HG02885 (cell line): ENCODE data around the gene PGAM2.

Source experiments
- ATAC-seq: cut with Tn5 transposase; IDR thresholded peaks from one replicate; pipeline ENCODE4 v1.9.1; 2021; ENCODE audit warnings: mild to moderate bottlenecking; ENCODE audit not compliant: unreplicated experiment, poor library complexity

The PGAM2 gene

DNA sequence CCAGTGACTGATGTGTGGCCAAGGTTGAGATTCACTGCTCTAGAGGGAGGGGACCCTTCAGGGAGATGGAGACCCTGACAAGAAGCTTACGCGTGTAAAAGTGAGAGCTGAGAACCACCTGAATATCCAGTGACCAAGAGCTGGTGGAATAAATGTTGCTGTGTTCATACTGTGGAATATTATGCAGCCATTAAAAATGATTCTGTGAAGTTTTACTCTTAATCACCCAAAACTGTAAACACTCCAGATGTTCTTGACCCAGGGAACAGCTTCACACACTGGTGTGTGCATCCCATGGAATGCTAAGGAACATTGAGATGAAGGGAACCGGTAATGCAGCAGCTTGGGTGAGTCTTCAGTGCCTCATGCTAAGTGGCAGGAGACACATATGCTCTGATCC lies 21.3 kb upstream of the PGAM2 start:
- no peak for ATAC-seq

DNA sequence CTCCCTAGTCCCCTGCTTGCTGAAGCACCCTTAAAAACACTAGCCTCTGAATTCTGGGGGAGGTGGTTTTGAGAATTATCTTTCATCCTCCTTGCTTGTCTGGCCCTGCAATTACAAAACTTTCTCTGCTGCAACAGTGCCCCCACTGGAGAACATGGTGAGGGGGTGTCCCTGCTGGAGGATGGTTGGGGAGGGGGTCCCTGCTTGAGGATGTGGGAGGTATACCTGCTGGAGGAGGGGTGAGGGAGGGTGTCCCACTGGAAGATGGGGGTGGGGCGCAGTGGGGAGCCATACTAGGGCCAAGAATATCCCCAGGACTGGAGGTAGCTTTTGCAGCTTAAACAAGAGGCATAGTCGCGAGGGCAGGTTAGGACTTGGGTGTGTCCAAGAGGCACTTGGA lies 20.2 kb upstream of the PGAM2 start:
- ATAC-seq = no peak

DNA sequence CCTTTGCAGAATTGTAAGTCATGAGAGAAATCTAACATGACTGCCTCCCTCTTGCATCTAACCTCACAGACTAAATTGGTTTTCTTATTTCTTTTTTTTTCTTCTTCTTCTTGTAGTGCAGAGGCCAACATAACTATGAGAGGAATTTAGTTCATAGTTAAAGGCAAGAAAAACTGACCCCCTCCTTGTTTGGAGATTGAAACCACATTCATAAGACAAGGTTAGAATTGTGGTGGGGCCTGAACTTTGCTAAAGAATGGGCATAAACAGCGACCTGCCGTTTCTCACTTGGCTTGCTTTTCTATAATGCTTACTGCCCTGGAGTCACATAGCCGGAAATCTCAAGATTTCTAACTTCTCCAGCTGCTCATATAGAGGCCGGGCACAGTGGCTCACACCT lies 19.3 kb upstream of the PGAM2 start:
- ATAC-seq = no peak

DNA sequence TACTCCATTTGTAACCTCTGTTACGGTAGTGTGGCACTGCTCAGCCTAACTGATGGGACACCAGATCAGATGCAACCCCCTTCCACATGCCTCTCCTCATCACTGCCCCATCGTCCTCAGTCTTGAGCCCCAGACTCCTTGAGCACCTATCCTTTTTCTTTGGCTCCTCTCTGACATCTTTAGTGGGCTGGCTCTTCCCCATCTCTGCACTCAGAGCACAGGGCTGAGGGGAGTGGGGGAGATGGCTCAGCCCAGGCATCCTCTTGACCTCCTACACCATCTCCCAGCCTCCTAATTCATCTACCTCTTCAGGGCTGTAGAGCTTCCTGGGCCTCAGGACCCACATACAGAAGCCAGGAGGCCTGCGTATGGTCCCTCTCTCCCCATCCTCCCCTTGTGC lies 18.4 kb upstream of the PGAM2 start:
- ATAC-seq = no peak

DNA sequence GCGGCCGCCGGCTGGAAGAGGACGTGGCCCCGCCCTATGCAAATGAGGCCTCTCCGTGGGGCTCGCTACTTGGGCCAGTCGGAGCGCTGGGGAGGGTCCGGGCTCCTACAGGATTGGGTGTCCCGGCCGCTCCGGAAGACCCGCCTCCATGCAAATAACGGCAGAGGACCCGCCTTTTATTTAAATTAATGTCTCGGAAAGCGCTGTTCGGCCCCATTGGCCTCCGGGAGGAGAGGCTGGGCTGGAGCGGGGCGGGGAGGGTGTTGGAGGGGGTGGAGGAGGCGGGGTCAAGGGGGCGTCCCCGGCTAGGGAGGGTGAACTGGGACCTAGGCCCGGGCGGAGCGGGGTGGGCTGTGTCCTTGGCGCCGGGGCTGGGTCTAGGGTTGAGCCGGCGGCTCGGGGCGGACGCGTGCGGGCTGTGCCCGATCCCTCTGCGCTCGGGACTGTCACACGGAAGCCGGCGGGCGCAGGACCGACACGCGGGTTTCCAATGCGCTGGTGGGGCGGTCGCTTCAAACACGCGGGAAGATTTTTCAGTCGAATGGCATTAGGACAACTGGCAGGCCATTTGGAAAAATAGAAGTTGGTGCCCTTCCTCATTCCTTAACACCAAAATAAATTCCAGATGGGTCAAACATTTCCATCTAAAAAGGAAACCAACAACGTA lies 17.3 kb upstream of the PGAM2 start:
- peak; percentile 93 for ATAC-seq

DNA sequence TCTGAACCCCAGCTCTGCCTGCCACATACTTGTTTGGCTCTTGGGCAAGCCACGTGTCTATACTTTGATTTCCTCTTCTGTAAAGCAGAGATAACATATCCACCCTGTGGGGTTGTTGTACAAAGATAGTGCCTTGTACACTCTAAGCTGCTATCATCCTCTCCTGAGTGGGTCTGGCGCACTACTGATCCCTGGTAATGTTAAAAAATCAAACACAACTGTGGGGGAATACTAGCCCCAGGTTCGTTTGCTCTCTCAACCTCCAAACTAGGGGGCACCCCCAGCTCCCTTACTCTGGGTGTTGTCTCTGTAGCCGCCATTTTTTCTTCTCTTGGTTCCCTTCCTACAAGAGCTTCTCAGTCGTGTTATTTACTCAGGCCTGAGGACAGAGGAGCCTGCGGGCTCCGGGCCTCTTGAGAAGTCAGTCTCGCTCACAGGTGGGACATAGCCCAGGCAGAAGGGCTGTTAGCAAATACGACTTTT lies 15.9 kb upstream of the PGAM2 start:
- no peak for ATAC-seq

DNA sequence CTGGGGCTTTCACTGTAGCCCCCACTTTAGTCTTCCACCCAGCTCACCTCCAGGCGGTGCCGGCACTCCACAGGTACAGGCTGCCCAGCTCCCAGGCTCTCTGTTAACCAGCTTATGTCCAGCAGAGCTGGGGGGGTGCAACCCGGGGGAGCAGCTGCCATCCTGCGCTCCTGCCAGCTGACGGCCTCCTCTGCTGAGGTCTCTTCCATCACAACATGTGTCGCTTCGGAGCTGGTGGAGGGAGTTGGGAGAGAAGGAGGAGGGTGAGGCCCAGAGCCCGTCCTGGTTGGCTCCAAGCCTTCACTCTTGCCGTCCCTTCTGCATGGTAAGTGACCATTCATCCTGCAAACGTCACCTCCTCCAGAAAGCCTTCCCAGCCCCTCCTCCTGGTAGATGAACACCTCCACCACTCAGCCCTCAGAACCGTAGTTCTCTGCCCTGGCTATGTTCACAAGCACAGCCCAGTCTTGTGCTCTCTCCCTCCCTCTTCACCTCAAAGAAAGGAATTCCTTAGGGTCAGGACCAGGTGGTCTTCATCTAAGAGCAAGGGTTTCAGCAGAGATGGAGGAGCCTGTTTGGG lies 15.4 kb upstream of the PGAM2 start:
- ATAC-seq = no peak

DNA sequence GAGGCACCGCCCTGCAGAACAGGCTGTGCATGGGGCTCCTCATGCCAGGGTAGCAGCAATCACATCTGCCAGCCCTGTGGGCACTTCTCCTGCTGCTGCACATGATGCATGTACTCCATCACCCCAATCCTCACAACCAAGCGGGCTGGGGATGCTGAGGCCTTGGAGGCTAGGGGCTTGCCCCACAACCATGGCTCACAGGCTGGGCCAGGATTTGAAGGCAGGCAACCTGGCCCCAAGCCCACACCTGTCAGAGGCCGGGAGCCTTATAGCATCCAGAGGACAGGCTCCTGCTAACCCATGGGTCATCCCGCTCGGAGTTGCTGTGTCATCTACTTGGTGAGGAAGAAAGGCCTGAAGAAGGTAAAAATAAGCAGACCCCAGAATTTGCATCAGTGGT lies 14.8 kb upstream of the PGAM2 start:
- ATAC-seq = no peak

DNA sequence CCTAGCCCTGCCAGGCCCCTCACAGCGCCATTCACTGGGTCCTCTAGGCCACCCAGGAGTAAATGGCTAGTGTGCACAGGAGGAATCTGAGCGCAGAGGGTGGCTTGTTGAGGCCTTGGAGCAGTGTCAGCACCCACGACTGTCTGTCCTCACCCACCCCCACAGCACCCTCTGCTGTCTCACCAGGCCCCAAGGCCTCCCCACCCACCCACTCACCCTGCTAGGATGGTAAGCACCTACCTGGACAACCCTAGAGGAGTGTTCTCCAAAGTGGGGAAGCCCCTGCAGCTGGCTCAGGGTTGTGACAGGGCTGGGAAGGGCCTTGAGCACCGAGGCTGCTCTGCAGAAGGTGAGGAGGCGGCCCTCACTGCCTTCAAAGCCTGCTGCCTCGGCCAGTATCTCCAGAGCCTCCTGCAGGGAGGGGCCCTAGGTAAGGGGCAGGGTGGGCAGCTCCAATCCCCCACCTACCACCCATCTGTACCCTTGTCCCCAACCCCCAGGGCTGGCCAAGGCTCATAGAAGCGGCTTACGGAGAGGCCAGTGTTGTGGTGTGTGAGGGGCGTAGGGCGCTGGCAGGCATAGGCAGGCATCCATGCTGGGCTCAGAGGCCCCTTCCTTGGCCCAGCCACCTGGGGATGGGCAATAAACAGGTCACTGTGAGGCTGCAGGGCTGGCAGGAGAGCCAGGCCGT lies 14.1 kb upstream of the PGAM2 start:
- ATAC-seq = no peak

DNA sequence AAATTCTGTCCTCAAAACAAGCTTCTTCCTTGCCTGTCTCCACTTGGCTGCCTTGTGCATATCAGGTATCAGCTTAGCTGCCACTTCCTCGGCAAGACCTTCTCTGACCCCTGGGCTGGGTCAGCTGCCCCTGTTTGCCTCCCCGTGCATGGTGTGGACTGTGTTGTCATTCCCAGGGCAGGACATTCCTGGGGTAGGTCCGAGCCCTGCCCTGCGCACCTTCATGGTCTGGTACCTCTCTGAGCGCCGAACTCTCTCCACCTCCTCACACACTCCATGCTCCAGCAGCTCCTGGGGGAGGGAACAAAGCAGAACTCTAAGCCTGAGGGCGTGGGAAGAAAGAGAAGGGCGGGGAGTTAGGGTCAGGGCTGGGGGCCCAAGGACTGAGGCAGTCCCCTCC lies 13.2 kb upstream of the PGAM2 start:
- no peak for ATAC-seq

DNA sequence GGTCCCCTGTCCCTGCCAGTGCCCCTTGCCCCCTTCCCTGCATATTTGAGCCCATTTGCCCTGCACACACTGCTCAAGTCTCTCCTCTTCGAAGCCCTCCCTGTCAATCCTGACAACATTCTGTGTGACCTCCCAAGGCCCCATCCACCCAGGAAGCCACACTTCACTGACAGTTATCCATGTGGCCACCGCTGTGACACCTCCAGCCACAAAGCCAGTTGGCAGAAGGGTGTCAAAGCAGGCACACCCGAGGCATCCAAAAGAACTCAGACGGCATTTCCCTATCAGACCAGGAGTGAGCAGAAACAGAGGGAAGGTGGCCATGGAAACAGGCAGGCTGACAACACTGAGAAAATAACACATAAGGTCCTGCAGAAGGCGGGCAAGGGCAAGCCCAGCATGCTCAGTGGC lies 12.3 kb upstream of the PGAM2 start:
- ATAC-seq = no peak

DNA sequence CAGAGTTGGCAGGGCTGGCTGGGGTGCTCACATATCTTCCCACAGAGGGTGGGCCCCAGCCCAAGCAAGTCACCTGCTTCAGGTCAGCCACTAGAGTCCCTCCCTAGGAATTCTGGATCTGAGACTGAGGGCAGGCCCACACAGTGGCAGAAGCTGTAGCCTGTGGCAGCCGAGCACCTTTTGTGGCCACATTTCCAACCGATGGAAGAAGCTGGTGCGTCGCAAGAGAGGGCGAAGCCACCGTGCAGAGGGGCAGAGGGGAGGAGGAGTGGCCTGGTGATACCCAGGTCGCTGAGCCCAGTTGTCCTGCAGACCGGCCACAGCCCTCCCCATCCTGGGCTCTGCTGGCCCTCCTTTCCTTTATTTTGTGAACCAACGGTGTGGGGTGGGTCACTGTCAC lies 11.7 kb upstream of the PGAM2 start:
- no peak for ATAC-seq

DNA sequence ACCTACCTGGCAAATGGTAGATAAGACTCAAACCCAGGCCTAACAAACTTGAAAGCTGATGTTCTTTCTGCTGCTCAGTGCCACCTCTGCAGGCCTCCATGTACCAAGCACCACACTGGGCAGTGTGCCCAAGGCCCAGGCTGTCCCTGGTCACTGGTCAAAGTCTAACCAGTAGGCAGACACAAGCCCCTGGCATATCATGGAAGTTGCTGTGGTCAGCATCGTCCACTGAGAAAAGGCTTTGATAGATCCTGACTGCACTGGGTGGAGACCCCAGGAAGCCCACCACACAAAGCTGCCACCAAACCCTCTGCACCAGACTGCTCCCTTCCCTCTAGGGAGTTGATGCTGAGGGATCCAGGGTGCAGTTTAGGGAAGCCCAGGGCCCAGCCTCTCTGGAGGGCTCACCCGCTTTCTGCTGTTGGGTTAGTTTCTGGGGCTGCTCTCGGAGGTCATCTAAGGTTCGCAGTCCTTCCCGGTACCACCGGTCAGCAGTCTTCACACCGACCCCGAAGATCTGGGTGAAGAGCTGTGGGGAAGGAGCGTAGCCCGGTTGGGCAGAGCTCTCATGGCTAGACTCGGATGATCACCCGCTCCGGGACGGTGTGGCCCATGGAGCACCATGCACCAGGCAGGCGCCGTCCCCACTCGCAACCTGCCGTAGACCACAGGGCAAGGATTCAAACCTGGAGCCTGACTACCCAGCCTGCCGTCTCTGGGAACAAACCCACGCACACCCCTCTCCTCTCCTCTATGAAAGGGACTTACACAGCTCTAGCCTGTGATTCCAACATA lies 10.9 kb upstream of the PGAM2 start:
- no peak for ATAC-seq

DNA sequence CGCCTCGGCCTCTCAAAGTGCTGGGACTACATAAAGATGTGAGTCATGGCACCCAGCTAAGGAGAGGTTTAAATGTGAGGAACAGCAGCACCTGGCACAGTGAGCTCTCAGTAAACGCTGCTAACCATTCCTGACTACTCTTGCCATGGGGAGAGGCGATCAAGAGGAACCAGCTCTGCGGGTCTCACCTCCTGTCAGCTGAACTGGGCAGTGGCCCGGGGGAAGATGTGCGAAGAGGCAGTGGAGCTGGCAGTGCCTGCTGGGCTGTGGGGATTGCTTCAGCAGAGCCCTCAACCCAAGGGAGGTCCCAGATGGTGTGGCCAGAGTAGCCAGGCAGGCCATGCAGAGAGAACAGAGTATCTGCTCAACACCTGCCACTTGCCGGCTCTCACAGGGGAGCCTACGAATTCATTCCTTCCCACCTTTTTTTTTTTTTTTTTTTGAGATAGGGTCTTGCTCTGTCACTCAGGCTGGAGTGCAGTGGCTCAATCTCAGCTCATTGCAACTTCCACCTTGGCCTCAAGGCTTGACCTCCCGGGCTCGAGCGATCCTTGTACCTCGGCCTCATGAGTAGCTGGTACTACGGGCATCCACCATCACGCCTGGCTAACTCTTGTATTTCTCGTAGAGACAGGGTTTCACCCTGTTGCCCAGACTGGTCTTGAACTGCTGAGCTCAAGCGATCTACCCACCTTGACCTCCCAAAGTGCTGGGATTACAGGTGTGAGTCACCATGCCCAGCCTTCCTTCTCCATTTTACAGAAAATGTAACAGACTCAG lies 10.1 kb upstream of the PGAM2 start:
- ATAC-seq = no peak

DNA sequence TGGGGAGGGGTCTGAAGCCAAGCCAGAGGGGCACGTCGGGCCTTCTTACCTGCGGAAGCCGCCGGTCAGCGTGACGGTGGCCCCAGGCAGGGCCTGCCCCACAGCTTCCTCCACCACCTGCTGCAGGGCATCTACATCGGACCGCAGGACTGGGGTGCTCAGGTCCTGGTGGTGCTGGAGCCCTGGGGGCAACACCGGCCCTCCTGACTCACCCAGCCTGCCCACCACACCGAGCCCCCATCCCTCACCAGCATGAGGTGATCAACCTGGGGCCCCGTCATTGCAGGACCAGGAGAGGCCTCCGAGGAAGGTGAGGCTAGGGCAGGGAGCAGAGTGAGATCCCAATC lies 9.0 kb upstream of the PGAM2 start:
- no peak for ATAC-seq

DNA sequence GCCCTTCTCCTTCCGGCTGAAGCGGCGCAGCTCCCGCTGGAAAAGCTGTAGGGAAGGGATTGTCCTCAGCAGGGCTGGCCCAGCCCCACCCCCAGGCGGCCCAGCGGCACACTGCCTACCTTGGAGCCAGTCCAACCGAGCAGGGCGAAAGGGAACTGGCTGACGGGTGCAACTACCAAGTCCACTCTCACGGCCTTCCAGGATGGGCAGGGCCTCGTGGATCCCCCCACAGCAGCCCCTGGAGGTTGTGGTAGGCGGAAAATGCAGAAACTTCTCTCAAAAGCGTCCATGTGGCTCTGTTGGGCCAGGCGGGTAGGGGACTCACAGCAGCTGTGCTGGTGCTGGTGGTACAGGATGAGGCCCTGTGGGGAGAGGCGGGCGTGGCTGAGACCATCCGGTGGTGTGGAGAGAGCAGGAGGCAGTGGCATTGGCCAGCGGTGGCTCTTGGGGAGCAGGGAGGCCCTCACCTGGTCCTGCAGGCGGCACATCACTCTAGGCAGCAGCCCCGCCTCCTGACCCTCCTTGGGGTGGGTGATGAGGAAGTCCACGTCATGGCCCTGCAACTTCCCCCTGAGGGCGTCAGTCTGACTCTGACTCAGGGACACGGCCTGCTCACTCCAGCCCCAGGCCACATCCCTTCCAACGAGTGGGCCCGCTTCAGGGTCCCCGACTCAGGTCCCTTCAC lies 8.4 kb upstream of the PGAM2 start:
- ATAC-seq = peak; percentile 64

DNA sequence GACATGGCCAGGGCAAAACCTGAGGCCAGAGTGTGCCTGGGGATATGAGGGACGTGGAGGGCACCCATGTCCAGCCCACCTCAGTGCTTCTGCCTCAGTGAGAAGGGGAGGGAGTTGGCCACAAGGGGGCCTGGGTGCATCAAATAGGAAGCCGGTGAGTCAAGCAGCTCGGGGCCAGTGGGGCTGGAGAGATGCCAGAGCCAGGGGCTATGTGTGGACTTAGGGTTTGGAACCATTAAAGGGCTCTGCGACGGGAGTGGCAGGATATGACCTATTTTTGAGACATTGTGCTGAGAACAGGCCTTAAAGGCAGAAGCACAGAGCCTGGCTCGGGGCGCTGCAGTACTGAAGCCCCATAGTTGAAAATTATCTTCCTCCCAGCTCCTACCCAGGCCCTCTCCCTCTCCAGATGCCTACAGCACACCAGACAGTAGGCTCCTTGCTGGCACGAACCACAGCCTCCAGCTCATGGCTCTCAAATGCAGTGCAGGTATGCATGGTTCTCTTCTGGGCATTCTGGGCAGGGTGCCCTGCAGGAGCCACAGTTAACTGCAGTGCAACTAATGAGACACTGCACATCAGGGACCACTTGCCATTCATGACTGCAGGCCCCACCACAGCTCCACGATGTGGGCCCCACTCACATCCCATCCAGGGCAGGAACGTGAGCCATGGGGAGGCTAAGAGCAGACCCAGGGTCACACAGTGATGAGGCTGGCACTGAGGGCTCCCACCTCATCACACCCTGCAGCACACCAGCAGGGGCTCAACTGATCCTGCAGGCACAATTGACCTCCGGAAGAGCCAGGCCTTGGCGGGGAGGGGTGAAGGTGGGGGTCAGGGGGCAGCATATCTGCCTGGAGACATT lies 7.2 kb upstream of the PGAM2 start:
- no peak for ATAC-seq

DNA sequence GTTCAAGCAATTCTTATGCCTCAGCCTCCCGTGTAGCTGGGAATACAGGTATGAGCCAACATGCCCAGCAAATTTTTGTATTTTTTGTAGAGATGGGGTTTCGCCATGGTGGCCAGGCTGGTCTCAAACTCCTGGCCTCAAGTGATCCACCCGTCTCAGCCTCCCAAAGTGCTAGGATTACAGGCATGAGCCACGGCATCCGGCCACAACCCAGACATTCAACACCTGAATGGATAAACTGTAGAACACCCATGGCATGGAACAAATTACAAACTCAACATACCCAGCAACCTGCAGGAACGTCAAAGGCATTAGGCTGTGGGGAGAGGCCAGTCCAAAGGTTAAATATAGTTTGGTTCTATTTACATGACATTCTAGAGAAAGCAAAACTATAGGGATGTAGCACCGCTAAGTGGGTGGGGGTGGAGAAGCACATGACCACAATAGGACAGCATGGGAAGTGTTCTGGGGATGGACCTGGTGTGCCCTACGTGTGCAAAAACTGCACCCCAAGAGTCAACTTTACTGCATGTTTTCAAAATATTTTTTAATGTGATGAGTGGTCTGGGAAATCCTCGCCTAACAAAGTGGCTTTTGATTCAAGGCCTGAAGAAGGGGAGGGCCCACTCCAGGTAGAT lies 6.5 kb upstream of the PGAM2 start:
- no peak for ATAC-seq
